Activated T-helper 1 cell treated with Interleukin-2 at 50 U/mL for 16 hours (primary cell): ENCODE measurements around the gene SLC7A4.

Experiments used
- DNase-seq: peaks from one replicate; pipeline ENCODE4 v3.0.0-alpha.2; 2020; ENCODE audit warnings: low read depth

The SLC7A4 gene

GRCh38 chr22:20986365-20986764, 46.0 kb downstream of the SLC7A4 start:
- DNase-seq: no peak

DNA sequence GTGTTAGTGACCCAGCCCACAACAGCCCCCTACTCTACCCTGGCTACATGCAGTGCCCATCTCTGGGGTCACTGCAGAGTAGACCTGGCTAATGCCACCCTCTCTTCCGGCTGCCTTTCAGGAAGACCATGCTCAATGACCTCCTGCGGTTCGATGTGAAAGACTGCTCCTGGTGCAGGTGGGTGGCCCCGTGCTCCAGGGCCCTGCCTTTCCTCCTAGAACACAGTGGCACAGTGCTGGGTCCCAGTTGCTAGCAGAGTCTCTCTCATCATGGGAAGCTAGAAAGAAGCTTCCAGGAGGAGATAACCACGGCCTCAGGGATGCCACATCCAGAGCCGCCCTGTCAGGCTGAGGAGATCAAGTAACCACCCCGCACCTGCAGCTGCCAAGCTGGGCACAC, 46.6 kb downstream of the SLC7A4 start:
- DNase-seq: no peak

DNA sequence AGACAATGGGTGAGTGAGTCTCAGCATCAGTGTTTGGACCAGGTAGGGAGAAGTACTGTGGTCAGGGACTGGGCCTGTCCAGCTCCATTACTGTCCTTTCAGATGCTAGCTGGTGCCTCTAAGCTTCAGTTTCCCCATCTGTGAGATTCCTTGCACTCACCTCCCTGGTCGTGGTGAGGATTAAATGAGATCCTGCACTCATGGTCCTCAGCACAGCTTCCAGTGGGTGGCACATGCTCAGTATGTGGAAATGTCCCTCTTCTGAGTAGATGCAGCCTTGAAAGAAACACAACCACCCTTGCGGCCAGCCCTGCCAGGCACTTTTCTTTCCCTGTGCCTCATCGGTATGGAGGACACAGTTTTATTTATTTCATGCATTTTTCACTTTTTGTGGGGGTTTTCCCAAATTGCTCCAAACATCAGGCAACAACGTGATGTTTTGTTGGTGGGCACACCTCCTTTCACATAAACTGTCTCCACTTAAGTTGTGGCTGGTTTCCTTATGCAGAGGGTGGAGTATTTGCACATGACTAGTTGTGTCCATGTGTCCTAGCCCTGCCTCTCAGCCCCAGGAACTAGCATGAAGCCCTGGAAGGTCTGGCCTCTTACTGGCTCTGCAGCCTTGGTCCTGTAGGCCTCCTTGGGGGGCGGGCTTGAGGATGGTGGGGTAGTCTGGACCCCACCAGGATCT, 49.1 kb downstream of the SLC7A4 start:
- DNase-seq: no peak

- no peak for DNase-seq
Observed at GRCh38 chr22:20982563-20982882, 49.8 kb downstream of the SLC7A4 start.

DNA sequence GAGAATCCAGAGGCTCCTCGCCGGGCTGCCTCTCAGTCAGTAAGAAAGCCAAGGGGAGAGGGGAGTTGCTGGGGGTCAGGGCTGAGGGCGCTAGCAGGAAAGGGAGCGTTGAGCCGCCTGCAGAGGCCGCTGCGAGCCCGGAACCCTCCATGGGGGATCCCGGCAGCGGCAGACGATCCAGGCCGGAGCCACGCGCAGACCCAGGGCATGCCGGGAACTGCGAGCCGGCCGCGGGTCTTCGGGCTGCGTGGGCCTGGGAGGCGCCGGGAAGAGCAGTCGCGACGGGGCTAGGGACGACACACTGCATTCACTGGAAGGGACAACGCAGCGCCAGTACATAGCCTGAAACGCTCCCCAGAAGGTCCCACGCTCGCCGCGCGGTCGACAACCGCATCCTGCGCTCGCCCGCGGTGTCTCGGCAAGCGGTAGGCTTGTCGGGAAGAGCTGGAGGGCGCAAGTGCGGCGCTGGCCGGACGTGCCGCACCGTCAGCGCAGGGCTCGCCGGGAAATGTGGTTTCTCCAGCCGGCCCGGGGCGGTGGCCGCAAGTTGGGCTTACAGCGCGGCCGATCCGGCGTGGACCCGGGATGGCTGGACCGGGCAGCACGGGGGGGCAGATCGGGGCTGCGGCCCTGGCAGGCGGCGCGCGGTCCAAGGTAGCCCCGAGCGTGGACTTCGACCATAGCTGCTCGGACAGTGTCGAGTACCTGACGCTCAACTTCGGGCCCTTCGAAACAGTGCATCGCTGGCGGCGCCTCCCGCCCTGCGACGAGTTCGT, 50.4 kb downstream of the SLC7A4 start, which contains the start of gene LZTR1:
Gene LZTR1 (plus strand): TSS at position 511 of the 776 bp plus-strand sequence. CDS start 75 bp downstream, at position 586.
- peak; percentile 50 for DNase-seq

GRCh38 chr22:20980938-20981722, 51.2 kb downstream of the SLC7A4 start:
- DNase-seq: no peak

DNA sequence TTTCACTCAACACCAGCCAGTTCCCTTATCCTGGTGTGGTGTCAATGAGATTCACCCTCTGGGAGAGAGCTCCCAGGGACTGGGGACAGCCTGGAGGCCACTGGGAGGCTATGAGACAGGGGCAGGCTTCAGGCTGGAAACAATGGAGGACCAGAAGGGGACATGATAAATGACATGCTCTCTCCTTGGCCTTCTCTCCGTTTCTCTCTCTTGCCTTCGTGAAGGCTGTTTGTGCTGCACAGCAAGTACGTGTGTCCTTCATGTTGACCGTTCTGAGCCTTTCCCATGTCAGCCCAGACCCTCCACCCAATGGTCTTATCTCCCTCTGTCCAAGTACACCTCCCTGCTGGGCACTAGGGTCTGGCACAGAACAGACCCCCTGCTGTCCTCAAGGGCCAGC, 51.8 kb downstream of the SLC7A4 start:
- no peak for DNase-seq

DNA sequence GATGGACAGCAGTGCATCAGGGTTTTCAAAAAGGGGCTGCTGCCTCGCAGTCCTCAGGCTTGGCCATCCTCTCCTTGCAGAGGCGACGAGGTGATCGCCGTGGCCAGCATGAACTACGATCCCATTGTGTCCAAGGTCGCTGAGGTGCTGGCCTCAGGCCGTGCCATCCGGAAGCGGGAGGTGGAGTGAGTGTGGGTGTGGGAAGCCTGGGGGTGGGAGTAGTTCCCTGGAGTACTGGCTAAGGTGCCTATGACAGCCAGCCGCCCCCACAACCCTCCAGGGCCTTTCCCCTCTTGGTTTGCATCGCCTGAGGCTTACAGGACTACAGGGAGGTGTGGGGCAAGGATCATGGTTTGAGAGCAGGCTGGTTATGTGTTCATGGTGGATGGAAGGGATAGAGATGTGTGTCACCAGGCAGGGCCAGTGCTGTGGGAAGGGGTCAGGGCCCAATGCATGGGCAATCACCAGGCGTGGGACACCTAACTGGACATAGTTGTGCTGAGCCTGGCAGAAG, 52.4 kb downstream of the SLC7A4 start:
- DNase-seq: no peak

DNA sequence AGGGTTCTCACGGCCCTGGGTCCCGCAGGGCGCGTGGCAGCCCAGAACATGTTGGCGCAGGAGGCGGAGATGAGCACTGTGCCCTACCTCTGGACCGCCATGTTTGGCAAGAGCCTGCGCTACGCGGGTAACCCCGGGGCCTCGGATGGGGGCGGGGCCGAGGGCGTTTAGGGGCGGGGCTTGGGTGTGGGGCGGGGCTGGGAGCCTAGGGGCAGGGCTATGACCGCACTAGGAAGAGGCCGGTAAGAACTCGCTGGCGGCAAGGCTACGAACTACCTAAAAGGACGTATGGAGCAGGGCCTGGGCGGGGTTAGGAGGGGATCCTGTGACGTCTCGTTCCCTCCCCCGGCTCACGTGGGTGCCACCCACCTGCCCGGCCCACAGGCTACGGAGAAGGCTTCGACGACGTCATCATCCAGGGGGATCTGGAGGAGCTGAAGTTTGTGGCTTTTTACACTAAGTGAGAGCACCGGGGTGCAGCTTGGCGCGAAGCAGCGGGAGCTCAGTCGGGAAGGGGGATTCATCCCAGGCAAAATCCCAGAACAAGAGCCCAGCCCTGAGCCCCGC, 53.0 kb downstream of the SLC7A4 start:
- peak; percentile 30 for DNase-seq
